HCEC 1CT (cell line): ENCODE measurements around the gene PAX6.
"Not testable (repeated sequence)": the region's sequence is repeated elsewhere in the genome, so short reads cannot be mapped to it uniquely, and the experiment has no call there.

ENCODE experiments used
- DNase-seq: peaks from one replicate; pipeline ENCODE4 v3.0.0-alpha.2; 2017

Gene PAX6

DNA sequence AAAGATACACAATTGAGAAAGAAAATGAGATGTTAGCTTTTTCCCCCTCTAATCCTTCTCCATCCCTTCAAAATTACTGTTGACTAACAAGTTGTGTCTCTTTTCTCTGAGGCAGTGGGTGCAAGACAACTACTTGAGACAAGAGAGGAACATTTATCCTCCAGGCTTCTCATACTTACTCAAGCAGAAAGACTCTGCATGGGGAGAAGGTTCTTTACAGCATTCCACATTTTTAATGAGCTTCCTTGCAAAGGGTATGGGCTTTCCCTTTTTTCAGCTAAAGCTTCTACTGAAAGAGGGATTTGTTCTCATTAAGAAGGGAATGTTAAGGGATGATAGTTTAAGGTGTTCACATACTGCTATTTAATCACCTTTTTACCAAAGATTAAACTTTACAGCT, 47.8 kb downstream of the PAX6 start:
- DNase-seq = no peak

DNA sequence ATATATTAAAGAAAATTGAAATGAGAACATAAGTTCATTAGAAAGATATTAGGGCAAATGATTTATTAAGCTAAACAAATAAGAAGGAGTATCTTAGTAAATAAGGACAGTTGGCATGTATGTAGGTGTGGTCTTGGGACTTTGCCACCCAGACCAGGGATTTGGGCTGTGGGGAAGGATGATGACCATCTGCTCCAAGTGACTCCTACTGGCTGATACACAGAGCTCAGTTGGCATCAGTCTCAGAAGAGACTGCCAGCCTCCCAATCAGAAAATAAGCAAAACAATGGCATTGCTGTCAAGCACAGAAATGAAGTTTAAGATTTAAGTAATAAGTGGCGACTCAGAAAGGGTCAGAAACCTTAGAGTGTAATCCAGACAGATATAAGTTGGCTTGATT, 49.5 kb downstream of the PAX6 start:
- no peak for DNase-seq

DNA sequence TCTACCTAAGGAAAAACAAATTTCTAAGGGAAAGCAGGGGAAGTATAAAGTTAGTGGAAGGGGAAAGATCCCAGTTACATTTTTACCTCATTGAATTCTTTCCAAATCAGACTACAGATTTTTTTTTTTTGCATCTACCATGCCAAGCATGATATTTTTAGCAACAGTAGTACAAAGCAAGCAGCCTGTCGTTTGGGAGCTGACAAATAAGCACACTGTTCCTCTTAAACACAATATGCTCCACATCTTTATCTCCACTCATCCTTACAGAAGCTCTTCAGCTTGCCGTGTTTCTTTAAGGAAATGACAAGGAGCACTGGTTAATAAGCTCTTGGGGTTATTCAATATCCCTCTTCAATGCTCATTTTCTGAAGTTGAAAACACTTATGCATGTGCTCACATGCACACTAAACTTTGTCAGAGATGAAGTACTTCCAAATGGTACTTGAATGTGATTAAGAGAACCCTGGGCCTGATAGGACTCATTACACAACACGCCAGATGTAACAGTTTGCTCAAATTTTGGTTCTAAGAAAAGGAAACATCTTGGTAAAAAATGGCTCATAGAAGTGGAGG, 53.8 kb downstream of the PAX6 start:
- no peak for DNase-seq

DNA sequence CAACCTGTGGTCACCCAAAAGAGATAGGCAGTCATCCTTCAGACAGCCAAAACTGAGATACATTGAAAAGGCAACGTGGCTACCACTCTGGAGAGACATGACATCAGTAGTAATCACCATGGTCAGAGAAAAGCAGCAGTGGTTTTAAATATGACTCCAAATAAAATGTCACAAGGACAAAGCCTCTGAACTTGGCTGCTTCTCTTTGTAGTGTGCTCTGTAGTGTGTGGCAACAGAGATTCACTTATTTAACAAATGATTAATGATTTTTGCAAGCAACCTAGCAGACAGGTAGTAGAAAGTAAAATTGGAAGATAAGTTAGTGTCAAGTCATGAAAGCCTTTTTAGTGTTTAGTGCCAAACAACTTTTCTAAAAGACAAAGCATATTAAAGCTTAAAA, 63.5 kb downstream of the PAX6 start:
- DNase-seq = no peak

DNA sequence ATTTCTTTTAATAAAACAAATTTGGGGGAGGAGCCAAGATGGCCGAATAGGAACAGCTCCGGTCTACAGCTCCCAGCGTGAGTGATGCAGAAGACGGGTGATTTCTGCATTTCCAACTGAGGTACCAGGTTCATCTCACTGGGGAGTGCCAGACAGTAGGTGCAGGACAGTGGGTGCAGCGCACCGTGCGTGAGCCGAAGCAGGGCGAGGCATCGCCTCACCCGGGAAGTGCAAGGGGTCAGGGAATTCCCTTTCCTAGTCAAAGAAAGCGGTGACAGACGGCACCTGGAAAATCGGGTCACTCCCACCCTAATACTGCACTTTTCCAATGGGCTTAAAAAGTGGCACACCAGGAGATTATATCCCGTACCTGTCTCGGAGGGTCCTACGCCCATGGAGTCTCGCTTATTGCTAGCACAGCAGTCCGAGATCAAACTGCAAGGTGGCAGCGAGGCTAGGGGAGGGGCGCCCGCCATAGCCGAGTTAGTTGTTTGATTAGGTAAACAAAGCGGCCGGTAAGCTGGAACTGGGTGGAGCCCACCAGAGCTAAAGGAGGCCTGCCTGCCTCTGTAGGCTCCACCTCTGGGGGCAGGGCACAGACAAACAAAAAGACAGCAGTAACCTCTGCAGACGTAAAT, 70.3 kb downstream of the PAX6 start:
- DNase-seq = not testable (repeated sequence)

DNA sequence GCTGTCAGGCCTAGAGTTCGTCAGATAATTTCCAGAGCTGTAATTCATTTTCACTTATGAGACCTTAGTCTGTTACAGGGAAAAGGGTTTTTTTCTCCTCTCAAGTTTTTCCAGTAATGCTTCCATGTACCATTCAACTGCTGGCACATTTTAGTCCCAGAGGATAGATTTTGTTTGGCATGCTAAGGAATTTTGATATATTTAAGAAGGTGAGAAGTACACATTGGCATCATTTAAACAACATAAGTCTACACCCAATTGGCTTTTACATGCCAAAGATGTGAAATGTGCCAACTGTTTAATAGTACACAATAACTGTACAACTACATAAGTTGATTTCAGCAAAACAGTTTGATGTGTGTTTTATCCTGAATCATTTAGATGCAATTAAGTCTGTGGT, 71.0 kb downstream of the PAX6 start:
- no peak for DNase-seq
